Astrocyte of the spinal cord (primary cell): ENCODE results near the gene IQSEC3.
A peak's percentile ranks its signal among the peaks of the same experiment; 100 is the strongest.

Experiments used
- DNase-seq: peaks from one replicate; pipeline ENCODE4 v3.0.0; 2011; ENCODE audit warnings: low read depth, low spot score
- H3K4me3 ChIP-seq: 2 replicates; pipeline ENCODE4 v1.5.1; 2011; ENCODE audit warnings: low read depth, mild to moderate bottlenecking, low read length, moderate library complexity
- in situ Hi-C: cut with HindIII; loops from 2 replicates; pipeline ENCODE4 v1.10.0; 2017; ENCODE audit warnings: low sequenced_read_pairs
- TF ChIP-seq, protein P1 (sequence below): IDR thresholded peaks from 2 replicates; pipeline ENCODE4 v1.5.1; 2012; ENCODE audit warnings: low read depth, mild to moderate bottlenecking, low read length, inconsistent platforms

The IQSEC3 gene

DNA sequence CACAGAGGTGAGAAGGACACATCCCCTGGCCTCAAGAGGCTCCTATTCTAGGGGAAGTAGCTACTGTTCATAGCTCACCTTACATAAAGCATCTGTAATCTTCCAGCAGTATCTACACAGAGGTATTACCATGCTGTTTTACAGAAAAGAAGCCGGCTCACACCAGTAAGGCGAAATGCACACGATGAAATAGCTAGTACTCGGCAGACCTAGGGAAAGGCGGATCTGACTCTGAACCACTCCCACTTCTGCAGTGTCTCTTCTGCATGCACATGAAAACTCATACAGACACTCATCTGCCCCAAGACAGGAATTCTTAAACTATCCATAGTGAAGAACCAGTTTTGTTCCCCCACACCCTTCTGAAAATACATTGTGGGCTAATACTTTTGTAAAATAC, 73.6 kb downstream of the IQSEC3 start:
- no peak overlapping the region for H3K4me3 ChIP-seq
- DNase-seq: no peak
- TF ChIP-seq, protein P1, sequence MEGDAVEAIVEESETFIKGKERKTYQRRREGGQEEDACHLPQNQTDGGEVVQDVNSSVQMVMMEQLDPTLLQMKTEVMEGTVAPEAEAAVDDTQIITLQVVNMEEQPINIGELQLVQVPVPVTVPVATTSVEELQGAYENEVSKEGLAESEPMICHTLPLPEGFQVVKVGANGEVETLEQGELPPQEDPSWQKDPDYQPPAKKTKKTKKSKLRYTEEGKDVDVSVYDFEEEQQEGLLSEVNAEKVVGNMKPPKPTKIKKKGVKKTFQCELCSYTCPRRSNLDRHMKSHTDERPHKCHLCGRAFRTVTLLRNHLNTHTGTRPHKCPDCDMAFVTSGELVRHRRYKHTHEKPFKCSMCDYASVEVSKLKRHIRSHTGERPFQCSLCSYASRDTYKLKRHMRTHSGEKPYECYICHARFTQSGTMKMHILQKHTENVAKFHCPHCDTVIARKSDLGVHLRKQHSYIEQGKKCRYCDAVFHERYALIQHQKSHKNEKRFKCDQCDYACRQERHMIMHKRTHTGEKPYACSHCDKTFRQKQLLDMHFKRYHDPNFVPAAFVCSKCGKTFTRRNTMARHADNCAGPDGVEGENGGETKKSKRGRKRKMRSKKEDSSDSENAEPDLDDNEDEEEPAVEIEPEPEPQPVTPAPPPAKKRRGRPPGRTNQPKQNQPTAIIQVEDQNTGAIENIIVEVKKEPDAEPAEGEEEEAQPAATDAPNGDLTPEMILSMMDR: no peak
- in situ Hi-C loops: no loop called here

DNA sequence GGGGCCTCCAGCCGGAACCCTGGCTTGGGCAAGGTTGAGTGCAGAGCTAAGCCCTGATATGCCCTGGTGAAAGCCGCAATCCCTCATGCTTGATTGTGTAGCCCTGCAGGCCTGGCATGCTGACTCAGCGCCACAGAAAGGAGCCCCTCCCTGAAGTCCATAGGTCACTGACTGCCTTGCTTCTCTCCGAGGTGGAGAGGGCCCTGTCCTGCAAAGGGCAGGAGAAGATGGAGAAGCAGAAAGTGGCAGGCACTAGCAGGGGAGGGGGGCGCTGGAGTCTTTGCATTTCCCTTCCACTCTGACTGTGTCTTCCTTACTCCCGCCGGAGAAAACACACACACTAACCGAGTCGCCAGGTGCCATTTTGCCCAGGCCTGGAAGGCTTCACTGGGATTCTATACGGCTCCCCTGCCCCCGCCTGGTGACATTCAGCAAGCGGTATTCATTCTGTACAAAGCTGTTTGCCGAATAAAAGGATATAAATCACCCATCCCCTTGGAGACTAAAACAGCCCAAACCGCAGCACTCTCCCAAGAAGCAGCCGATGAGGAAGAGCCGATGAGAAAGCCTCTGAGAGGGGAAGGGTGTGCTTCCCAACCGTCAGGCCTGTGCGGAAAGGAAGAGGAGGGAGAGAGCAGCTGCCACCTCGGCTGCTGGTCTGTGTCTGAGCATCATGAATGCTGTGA, 77.5 kb downstream of the IQSEC3 start:
- TF ChIP-seq, protein P1: no peak
- no peak overlapping the region for H3K4me3 ChIP-seq
- DNase-seq: peak; percentile 13
- in situ Hi-C loops: no loop called here

DNA sequence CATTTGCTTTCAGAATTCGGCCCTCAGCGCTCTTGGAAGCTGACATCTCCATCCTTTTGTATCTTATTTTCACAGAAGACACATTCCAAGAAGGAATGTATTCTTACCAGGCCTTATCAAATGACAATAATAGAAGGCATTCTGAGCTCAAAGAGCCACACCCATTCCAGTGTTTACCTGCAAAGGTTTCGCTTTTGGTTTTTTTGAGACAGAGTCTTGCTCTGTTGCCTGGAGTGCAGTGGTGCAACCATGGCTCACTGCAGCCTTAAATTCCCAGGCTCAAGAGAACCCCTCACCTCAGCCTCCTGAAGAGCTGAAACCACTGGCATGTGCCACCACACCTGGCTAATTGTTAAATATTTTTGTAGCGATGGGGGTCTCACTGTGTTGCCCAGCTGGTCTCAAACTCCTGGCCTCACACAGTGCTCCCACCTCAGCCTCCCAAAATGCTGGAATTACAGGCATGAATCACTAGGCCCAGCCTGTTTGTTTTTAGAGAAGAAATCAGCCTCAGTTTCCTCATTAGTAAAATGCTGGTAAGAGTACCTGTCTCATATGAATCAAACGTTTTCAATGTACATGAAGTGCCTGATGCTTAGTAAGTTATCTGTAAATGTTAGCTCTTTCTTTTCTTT, 78.2 kb downstream of the IQSEC3 start:
- DNase-seq: no peak
- H3K4me3 ChIP-seq: no peak overlapping the region
- in situ Hi-C loops: no loop called here
- TF ChIP-seq, protein P1: no peak

DNA sequence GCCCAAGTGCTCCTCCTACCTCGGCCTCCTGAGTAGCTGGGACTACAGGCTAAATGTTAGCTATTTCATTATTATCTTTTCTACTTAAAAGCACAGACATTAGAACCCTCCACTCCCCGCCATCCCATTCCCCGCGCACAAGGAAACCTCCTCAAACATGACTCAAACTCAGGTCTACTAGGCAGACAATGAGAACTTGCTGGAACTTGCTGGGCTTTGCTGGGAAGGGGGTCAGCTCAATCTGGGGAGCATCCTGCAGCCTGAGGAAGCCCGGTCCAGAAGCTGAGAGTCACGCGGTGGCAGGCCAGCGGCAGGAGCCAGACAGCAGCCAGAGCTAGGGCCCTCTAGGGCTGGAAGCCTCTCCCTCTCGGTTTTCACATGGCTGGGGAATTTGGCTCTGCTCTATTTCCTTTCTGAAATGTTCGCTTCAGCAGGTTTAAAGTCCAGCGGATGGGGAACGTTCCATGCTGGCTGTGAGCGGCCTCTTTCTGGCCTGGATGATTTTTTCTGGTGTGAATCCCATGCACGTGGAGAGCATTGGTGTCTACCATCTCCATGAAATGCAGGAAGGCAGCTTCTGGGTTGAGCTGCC, 78.9 kb downstream of the IQSEC3 start:
- TF ChIP-seq, protein P1: no peak
- H3K4me3 ChIP-seq: no peak overlapping the region
- in situ Hi-C loops: no loop called here

DNA sequence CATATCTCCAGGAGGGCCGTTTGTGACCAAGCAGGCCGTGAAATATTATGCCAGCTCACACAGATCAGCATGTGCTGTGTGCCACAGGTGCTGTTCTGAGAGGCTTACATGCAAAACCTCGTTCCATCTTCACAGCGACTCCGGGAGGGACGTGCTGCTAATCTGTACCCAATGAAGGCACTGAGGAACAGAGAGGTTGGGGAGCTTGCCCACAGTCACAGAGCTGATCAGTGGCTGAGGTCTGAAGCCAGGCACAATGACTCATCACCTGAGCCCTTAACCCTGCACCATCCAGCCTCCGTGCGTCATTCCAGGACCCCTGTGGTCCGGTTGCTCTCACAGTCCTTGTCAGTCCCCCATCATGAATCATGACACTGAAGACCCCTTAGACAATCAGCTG, 80.7 kb downstream of the IQSEC3 start:
- no peak overlapping the region for H3K4me3 ChIP-seq
- TF ChIP-seq, protein P1: no peak
- no peak for DNase-seq
- in situ Hi-C loops: no loop called here

More for the DNA sequence above, 78.9 kb downstream of the IQSEC3 start:
- DNase-seq: no peak

DNA sequence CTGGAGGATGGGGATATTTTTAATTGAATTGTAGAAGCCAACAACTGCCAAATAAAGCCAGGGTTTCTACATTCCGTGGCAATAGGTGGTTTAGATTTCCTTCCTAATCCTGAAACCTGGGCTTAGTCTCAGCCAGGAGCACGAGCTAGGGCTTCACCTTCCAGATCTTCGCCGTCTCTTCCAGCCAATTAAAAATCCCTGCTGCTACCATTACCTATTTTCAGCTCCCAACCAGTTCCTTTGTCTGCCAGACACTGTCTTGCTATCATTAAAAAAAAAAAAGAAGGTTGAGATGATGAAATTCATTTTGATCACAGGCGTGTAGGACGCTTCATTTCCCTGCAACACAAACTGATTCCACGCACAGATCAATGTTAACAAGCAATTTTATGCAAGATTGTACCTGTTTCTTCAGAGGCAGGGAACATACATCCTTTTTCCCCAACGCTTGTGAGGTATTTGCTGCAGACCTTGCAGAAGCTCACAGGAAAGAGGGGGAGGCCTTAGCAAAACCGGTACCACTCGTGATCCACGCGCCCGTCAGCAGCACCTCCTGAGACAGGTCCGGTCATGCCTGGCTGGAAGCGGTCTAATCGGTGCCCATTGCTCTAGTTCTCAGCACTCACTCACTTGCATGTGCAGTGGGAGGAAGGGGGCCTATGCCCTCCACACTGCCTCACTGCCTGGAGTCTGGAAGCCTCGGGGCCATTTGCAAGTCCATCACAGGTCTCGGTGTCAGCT, 82.3 kb downstream of the IQSEC3 start:
- no peak overlapping the region for H3K4me3 ChIP-seq
- TF ChIP-seq, protein P1: no peak
- in situ Hi-C loops: no loop called here
- no peak for DNase-seq
